ENCODE data around the gene ST7.

GRCh38 chr7:117051808-117052207, 98.5 kb downstream of the ST7 start:
- TF ChIP-seq CTCF (IDR thresholded peaks at IDR 0.05) = no peak
- no peak for TF ChIP-seq ZFX (IDR thresholded peaks at IDR 0.05; ENCODE audit: borderline replicate concordance)

All from 22Rv1 (cell line).